ENCODE measurements around the gene FAM171A2. TPM values are rescaled to one million over a fixed set of nuclear protein-coding genes. Genes with fewer than 3 reads are reported as not detected.

Gene FAM171A2
- polyA plus RNA-seq, 1 experiment, result 2.3 TPM

GRCh38 chr17:44360144-44360533, 3.5 kb downstream of the FAM171A2 start:
- ChIA-PET CTCF (interaction anchor here (0.9 to 6.2 kb wide), 5 partner anchors 10 to 163 kb away, joined by 3 to 69 read pairs (median 3); partner anchors contain the start of gene GRN), POLR2A (no interaction called here)

GRCh38 chr17:44359458-44360143, 4.1 kb downstream of the FAM171A2 start:
- no peak for DNase-seq (ENCODE audit: low read depth)
- no peak for TF ChIP-seq CTCF (IDR thresholded peaks at IDR 0.05; ENCODE audit: insufficient read depth, low read depth, low read length)
- H3K36me3 ChIP-seq (ENCODE audit: control insufficient read depth, insufficient read depth, low read length), result no peaks in the 10 kb centered on the region
- ChIA-PET CTCF (interaction anchor here (0.9 to 6.2 kb wide), 4 partner anchors 9 to 149 kb away, joined by 3 to 69 read pairs (median 4); partner anchors contain the start of gene GRN), POLR2A (no interaction called here)
- H3K4me3 ChIP-seq (ENCODE audit: low read depth, low read length), result no peak overlapping the region
- peaks cover 1% of the 10 kb centered on the region; the same call in 1 of the 2 replicates for H3K27me3 ChIP-seq (ENCODE audit: control insufficient read depth, insufficient read depth, low read length)

More at GRCh38 chr17:44360144-44360533, 3.5 kb downstream of the FAM171A2 start:
- DNase-seq (ENCODE audit: low read depth), result no peak
- TF ChIP-seq CTCF (IDR thresholded peaks at IDR 0.05; ENCODE audit: insufficient read depth, low read depth, low read length), result no peak
- Histone ChIP-seq H3K4me3 (ENCODE audit: low read depth, low read length) (no peak overlapping the region), H3K27me3 (ENCODE audit: control insufficient read depth, insufficient read depth, low read length) (peaks cover 1% of the 10 kb centered on the region; the same call in 1 of the 2 replicates), H3K36me3 (ENCODE audit: control insufficient read depth, insufficient read depth, low read length) (no peaks in the 10 kb centered on the region)

GRCh38 chr17:44359006-44359405, 4.6 kb downstream of the FAM171A2 start:
- POLR2A ChIA-PET, result no interaction called here
- H3K36me3 ChIP-seq (ENCODE audit: control insufficient read depth, insufficient read depth, low read length), result no peaks in the 10 kb centered on the region
- DNase-seq (ENCODE audit: low read depth), result no peak
- H3K27me3 ChIP-seq (ENCODE audit: control insufficient read depth, insufficient read depth, low read length), result peaks cover 1% of the 10 kb centered on the region; the same call in 1 of the 2 replicates
- CTCF ChIA-PET, result interaction anchor here (0.8 to 6.2 kb wide), 4 partner anchors 9 to 357 kb away, joined by 3 to 69 read pairs (median 6); partner anchors contain the start of gene GRN
- TF ChIP-seq CTCF (IDR thresholded peaks at IDR 0.05; ENCODE audit: insufficient read depth, low read depth, low read length), result no peak
- no peak overlapping the region for H3K4me3 ChIP-seq (ENCODE audit: low read depth, low read length)

GRCh38 chr17:44358066-44358465, 5.6 kb downstream of the FAM171A2 start:
- CTCF ChIA-PET, result interaction anchor here (0.6 to 6.2 kb wide), 7 partner anchors 8 to 413 kb away, joined by 3 to 69 read pairs (median 3); partner anchors contain the start of gene GRN
- Histone ChIP-seq H3K27me3 (ENCODE audit: control insufficient read depth, insufficient read depth, low read length) (peaks cover 1% of the 10 kb centered on the region; the same call in 1 of the 2 replicates), H3K36me3 (ENCODE audit: control insufficient read depth, insufficient read depth, low read length) (no peaks in the 10 kb centered on the region), H3K4me3 (ENCODE audit: low read depth, low read length) (no peak overlapping the region)
- POLR2A ChIA-PET, result no interaction called here
- no peak for DNase-seq (ENCODE audit: low read depth)
- TF ChIP-seq CTCF (IDR thresholded peaks at IDR 0.05; ENCODE audit: insufficient read depth, low read depth, low read length), result no peak

DNA sequence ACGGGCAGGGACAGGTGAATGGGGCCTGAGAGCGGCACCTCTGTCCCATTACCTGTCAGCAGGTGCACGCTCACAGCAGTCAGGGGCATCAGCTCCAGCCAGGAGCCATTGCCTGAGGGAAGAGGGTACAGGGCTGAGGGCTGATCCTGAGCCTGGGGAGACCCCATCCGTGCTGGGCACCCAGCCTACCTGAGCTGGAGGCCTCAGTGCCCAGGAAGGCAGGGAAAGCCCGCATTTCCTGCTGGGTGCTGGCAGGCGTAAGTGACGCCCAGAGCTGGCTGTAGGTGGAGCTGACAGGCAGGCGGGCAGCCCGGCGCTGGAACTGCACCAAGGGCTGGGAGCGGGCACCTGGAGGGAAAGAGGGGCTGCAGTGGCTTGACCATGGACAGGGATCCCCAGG, 7.4 kb downstream of the FAM171A2 start:
- TF ChIP-seq CTCF (IDR thresholded peaks at IDR 0.05; ENCODE audit: insufficient read depth, low read depth, low read length), result no peak
- H3K27me3 ChIP-seq (ENCODE audit: control insufficient read depth, insufficient read depth, low read length), result no peaks in the 10 kb centered on the region
- POLR2A ChIA-PET, result no interaction called here
- CTCF ChIA-PET, result interaction anchor here (1.0 kb wide), 1 partner anchor 8 kb away, joined by 3 read pairs; no protein-coding TSS in a partner anchor
- H3K4me3 ChIP-seq (ENCODE audit: low read depth, low read length), result no peak overlapping the region
- DNase-seq (ENCODE audit: low read depth), result no peak
- peaks cover 10% of the 10 kb centered on the region for H3K36me3 ChIP-seq (ENCODE audit: control insufficient read depth, insufficient read depth, low read length)

Measured in BJ (cell line).